Measurements from ENCODE around the gene AIM2.

The AIM2 gene

DNA sequence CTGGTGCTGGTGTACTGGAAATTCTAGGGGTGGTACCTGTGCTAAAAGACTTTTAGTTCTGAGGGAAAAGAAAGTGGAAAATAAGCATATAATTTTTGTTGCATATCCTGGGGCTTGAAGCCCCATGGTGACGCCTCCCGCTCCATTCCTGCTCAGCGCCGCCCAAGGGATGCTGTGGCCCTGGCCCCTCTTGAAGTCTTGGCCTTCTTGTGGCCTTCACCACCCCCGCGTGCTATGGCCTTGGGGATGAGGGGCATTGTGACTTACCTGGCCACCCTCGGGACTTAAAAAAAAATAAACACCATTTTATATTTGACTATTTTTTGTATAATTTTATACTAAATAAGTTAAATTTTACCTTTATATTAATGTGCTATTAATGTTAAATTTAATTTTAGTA is 51.5 kb downstream of the AIM2 start:
- TF ChIP-seq FOXP2 (optimal IDR thresholded peaks at IDR 0.05; ENCODE audit: borderline replicate concordance, extremely low read depth, extremely low read length, insufficient read depth) (no peak), SIN3A (IDR thresholded peaks at IDR 0.05; ENCODE audit: borderline replicate concordance, insufficient read depth, low read length) (no peak), TAF1 (IDR thresholded peaks at IDR 0.05; ENCODE audit: borderline replicate concordance, insufficient read depth, low read length) (no peak), POLR2AphosphoS5 (IDR thresholded peaks at IDR 0.05; ENCODE audit: low read depth, low read length) (no peak)
- TF ChIP-seq, protein P1, sequence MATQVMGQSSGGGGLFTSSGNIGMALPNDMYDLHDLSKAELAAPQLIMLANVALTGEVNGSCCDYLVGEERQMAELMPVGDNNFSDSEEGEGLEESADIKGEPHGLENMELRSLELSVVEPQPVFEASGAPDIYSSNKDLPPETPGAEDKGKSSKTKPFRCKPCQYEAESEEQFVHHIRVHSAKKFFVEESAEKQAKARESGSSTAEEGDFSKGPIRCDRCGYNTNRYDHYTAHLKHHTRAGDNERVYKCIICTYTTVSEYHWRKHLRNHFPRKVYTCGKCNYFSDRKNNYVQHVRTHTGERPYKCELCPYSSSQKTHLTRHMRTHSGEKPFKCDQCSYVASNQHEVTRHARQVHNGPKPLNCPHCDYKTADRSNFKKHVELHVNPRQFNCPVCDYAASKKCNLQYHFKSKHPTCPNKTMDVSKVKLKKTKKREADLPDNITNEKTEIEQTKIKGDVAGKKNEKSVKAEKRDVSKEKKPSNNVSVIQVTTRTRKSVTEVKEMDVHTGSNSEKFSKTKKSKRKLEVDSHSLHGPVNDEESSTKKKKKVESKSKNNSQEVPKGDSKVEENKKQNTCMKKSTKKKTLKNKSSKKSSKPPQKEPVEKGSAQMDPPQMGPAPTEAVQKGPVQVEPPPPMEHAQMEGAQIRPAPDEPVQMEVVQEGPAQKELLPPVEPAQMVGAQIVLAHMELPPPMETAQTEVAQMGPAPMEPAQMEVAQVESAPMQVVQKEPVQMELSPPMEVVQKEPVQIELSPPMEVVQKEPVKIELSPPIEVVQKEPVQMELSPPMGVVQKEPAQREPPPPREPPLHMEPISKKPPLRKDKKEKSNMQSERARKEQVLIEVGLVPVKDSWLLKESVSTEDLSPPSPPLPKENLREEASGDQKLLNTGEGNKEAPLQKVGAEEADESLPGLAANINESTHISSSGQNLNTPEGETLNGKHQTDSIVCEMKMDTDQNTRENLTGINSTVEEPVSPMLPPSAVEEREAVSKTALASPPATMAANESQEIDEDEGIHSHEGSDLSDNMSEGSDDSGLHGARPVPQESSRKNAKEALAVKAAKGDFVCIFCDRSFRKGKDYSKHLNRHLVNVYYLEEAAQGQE (IDR thresholded peaks at IDR 0.05; ENCODE audit: insufficient read depth in 1 of 2, low read depth in 2 of 2, low read length in 2 of 2), result no peak

DNA sequence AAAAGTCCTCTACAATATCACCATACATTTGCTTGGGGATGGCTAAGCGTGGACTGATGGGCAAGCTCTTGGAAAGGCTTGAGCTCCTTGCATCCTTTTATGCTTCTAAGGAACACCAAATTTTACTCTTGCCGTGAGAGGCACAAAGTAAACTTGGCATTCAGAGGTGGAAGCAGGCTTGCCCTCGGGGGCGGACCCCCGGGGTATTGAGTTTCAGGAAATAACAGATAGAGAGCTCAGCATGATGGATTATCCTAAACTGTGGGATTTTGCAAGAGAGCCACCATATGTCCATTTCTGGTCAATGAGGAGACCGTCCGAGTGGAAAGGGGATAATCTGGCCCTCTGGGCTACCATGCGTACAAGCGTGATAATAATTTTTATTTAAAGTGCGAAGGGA is 52.8 kb downstream of the AIM2 start:
- TF ChIP-seq TAF1 (IDR thresholded peaks at IDR 0.05; ENCODE audit: borderline replicate concordance, insufficient read depth, low read length), result no peak
- no peak for TF ChIP-seq SIN3A (IDR thresholded peaks at IDR 0.05; ENCODE audit: borderline replicate concordance, insufficient read depth, low read length)

DNA sequence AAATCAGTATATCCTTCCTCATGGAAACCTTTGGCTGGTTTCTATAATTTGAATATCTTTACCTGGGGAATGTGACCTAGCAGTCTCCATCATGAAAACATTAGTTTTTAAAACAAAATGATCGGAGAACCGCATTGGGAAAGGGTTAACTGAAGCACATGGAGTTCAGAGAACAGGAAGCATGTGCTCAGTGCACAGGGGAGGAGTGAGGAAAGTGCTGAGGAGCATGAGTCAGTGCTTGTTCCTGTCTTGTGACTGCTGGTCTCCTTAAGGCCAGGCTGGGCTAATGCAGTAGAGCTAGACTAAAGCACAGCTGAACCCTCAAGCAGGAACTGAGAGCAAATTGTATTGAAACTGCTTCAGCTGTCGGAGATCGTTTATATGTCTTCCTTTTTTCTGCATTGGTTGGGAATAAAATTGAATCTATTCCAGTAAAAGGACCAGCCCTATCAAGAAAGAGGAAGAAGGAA is 61.1 kb downstream of the AIM2 start:
- TF ChIP-seq, protein P1 (IDR thresholded peaks at IDR 0.05; ENCODE audit: insufficient read depth in 1 of 2, low read depth in 2 of 2, low read length in 2 of 2), result peak in 1 of 2 experiments; percentile 14; a peak in 1 of 4 replicates
- no peak for TF ChIP-seq FOXP2 (optimal IDR thresholded peaks at IDR 0.05; ENCODE audit: borderline replicate concordance, extremely low read depth, extremely low read length, insufficient read depth)
- peak; percentile 70; the same call in 1 of the 2 replicates for TF ChIP-seq TAF1 (IDR thresholded peaks at IDR 0.05; ENCODE audit: borderline replicate concordance, insufficient read depth, low read length)
- peak; percentile 67 for TF ChIP-seq POLR2AphosphoS5 (IDR thresholded peaks at IDR 0.05; ENCODE audit: low read depth, low read length)
- peak; percentile 25; the same call in 1 of the 2 replicates for TF ChIP-seq SIN3A (IDR thresholded peaks at IDR 0.05; ENCODE audit: borderline replicate concordance, insufficient read depth, low read length)

DNA sequence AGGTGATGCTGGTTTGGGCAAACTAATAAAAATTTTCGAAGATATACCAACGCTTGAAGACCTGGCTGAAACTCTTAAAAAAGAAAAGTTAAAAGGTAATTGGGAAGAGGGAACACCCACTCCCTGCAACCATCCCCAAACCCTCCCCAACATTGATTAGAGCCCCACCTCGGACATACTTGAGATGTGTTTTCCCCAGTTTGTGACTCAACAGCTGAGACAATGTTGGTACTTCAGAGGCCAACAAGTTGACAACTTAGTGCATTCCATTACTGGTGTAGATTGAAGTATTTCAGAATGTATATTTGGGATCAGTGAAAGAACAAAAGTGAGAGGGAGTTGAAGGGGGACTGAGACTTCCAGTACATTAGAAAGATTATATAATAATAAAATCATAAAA is 61.7 kb downstream of the AIM2 start:
- TF ChIP-seq POLR2AphosphoS5 (IDR thresholded peaks at IDR 0.05; ENCODE audit: low read depth, low read length) (no peak), TAF1 (IDR thresholded peaks at IDR 0.05; ENCODE audit: borderline replicate concordance, insufficient read depth, low read length) (no peak), SIN3A (IDR thresholded peaks at IDR 0.05; ENCODE audit: borderline replicate concordance, insufficient read depth, low read length) (no peak), FOXP2 (optimal IDR thresholded peaks at IDR 0.05; ENCODE audit: borderline replicate concordance, extremely low read depth, extremely low read length, insufficient read depth) (no peak)
- TF ChIP-seq, protein P1 (IDR thresholded peaks at IDR 0.05; ENCODE audit: insufficient read depth in 1 of 2, low read depth in 2 of 2, low read length in 2 of 2), result no peak

DNA sequence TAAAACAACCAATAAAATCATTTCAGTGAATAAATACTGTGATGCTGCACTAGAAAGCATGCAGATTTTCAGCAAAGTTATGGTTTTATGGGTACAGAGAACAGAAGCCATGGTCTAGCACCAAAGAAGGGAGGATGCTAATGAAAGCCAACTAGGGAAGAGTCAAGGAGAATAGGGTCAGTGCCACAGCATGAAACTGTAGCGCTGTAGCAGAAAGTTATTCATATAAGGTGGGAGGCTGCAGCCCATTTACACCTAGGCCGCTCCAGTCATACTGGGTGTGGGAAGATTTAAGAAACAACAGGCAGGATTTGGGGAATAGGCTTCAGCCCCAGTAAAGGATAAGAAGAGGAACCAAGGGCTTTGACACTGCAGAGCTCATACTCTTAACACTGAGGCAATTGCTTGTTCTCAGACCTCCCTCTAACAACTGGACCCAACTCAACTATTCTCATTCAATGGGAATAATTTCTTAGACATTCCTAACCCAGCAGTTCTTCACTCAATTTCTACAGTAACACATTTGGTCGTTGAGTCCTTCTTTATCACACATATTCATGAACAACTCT is 62.5 kb downstream of the AIM2 start:
- no peak for TF ChIP-seq SIN3A (IDR thresholded peaks at IDR 0.05; ENCODE audit: borderline replicate concordance, insufficient read depth, low read length)
- TF ChIP-seq TAF1 (IDR thresholded peaks at IDR 0.05; ENCODE audit: borderline replicate concordance, insufficient read depth, low read length), result no peak
- no peak for TF ChIP-seq POLR2AphosphoS5 (IDR thresholded peaks at IDR 0.05; ENCODE audit: low read depth, low read length)
- TF ChIP-seq, protein P1 (IDR thresholded peaks at IDR 0.05; ENCODE audit: insufficient read depth in 1 of 2, low read depth in 2 of 2, low read length in 2 of 2), result no peak
- TF ChIP-seq FOXP2 (optimal IDR thresholded peaks at IDR 0.05; ENCODE audit: borderline replicate concordance, extremely low read depth, extremely low read length, insufficient read depth), result no peak
